ENCODE measurements around the gene STAMBP. TPM values are rescaled to one million over a fixed set of nuclear protein-coding genes. Genes with fewer than 3 reads are reported as not detected.

STAMBP gene
- total RNA-seq, 1 donor from 2014 or later = 36.4 TPM

DNA sequence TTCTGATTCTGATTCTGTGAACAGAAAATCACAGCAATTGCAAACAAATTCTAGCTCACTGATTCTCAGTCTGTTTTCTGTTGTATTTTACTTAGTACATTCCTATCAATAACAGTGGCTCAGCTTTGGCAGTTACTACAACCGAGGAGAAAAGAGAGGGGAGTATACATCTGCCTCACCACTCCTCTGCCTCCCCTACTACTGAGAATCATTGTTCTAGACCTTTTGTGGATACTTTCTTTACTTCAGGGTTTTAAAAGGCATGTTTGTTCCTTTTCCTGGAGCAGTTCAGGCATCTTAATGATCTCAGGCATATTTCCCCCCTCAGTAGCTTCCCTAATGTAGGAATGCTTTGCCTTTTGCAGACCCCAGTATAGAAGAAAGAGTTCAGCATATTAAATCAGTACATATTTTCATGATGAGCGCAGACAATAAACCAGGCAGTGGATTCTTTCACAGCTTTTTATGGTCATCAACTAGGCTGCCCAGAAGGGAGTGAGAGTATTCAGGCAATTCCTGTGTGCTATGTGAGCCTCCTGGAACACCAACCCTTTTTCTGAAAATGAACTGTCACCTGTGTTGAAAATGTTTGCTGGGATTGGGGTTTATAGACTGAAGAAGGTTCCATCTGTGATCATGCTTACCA is 10.3 kb downstream of the STAMBP start:
- no peak for DNase-seq (ENCODE audit: low spot score in 2 of 2)
- Histone ChIP-seq H3K4me1 (no peaks in the 10 kb centered on the region), H3K27me3 (no peaks in the 10 kb centered on the region), H3K9me3 (no peaks in the 10 kb centered on the region), H3K27ac (peak overlapping the region; percentile 49 to 56), H3K4me3 (no peak overlapping the region), H3K36me3 (peaks cover 0 to 13% of the 10 kb centered on the region in 2 donors)
- TF ChIP-seq, protein P1, sequence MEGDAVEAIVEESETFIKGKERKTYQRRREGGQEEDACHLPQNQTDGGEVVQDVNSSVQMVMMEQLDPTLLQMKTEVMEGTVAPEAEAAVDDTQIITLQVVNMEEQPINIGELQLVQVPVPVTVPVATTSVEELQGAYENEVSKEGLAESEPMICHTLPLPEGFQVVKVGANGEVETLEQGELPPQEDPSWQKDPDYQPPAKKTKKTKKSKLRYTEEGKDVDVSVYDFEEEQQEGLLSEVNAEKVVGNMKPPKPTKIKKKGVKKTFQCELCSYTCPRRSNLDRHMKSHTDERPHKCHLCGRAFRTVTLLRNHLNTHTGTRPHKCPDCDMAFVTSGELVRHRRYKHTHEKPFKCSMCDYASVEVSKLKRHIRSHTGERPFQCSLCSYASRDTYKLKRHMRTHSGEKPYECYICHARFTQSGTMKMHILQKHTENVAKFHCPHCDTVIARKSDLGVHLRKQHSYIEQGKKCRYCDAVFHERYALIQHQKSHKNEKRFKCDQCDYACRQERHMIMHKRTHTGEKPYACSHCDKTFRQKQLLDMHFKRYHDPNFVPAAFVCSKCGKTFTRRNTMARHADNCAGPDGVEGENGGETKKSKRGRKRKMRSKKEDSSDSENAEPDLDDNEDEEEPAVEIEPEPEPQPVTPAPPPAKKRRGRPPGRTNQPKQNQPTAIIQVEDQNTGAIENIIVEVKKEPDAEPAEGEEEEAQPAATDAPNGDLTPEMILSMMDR (IDR thresholded peaks at IDR 0.05) = no peak
- intact Hi-C loops (cut with DNase I) = no loop called here

DNA sequence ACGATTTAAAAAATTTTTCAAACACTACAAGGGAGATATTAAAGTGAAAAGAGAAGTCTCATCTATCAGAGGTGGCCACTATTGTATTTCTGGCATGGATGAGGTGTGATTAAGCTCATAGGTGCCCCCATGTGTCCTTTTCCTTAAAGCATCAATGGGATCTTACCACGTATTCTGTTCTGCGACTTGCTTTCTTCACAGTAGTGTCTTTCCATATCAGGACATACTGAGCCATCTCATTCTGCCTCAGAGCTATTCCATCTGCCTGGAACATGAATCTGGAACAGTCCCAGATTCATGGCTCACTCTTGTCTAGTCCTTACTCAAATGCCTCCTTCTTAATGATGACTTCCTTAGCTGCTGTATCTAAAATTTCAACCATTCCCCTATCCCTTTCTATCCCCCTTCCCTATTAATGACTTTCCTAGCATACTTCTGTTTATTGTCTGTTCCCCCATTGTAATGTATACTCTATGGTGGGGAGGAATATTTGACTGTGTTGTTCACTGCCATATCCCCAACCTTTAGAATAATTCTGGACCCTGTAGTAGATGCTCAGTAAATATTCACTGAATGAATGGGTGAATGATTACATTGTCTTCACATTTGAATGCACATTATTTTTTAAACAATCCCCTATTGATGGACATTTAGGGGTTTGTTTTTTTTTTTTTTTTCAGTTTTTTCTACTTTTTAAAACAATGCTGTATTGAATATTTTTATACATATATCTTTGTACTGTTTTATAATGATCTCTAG is 11.1 kb downstream of the STAMBP start:
- no peak overlapping the region for H3K4me3 ChIP-seq
- H3K27ac ChIP-seq = peak overlapping the region; percentile 6 to 56
- H3K36me3 ChIP-seq = peaks cover 5 to 18% of the 10 kb centered on the region in 2 donors
- H3K4me1 ChIP-seq = no peaks in the 10 kb centered on the region
- H3K27me3 ChIP-seq = no peaks in the 10 kb centered on the region
- H3K9me3 ChIP-seq = no peaks in the 10 kb centered on the region
- TF ChIP-seq, protein P1 (IDR thresholded peaks at IDR 0.05) = no peak
- no peak for DNase-seq (ENCODE audit: low spot score in 2 of 2)
- intact Hi-C loops (cut with DNase I) = no loop called here

DNA sequence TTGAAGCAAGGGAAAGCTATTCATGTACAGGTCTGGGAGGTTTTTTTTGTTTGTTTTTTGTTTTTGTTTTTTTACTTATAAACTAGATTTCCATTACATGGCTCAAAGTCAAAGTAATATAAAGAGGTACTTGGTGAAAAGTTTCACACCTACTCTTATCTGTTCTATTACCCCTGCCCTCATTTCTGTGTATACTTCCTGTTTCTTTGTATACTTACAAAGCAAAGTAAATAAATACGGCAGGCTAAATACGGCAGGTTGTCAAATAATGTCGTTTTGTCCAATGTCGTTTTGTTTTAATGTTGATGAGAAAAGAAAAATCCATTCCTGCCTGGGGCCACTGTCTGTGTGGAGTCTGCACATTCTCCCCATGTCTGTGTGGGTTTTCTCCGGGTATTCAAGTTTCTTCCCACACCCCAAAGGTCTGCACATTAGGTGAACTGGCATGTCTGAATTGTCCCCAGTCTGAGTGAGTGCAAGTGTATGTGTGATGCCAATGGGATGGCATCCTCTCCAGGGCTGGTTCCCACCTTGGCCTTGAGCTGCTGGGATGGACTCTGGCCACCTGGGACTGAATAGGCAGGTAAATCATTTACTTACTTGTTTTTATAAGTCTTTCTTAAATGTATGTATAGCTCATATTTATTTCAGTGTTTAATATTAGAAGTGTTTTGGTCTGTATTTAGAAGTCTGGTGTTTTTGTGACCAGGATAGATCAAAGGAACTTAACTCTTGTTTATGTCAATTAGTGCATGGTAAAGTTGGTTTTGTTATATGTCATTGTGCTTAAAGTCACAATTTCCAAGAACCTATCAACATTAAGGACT is 13.4 kb downstream of the STAMBP start:
- no peaks in the 10 kb centered on the region for H3K9me3 ChIP-seq
- TF ChIP-seq, protein P1 (IDR thresholded peaks at IDR 0.05) = no peak
- no peak overlapping the region for H3K27ac ChIP-seq
- peaks cover 25 to 31% of the 10 kb centered on the region in 2 donors for H3K36me3 ChIP-seq
- no peaks in the 10 kb centered on the region for H3K27me3 ChIP-seq
- DNase-seq (ENCODE audit: low spot score in 2 of 2) = no peak
- H3K4me3 ChIP-seq = no peak overlapping the region
- intact Hi-C loops (cut with DNase I) = no loop called here
- no peaks in the 10 kb centered on the region for H3K4me1 ChIP-seq

DNA sequence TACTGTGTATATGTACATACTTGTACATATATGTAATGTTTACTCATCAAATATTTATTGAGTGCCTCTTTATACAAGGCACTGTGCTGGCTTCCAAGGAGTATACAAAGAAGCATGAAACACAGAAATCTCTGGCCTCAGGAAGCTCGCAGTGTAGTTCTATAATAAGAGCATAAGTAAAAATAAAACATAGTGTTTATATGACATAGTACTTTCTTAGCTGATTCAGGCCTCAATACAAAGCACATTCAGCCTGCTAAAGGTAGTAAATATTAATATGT is 13.9 kb downstream of the STAMBP start:
- Histone ChIP-seq H3K36me3 (peaks cover 31 to 37% of the 10 kb centered on the region in 2 donors), H3K27me3 (no peaks in the 10 kb centered on the region), H3K27ac (no peak overlapping the region), H3K9me3 (no peaks in the 10 kb centered on the region), H3K4me1 (no peaks in the 10 kb centered on the region), H3K4me3 (no peak overlapping the region)
- TF ChIP-seq, protein P1 (IDR thresholded peaks at IDR 0.05) = no peak
- no peak for DNase-seq (ENCODE audit: low spot score in 2 of 2)
- intact Hi-C loops (cut with DNase I) = no loop called here

DNA sequence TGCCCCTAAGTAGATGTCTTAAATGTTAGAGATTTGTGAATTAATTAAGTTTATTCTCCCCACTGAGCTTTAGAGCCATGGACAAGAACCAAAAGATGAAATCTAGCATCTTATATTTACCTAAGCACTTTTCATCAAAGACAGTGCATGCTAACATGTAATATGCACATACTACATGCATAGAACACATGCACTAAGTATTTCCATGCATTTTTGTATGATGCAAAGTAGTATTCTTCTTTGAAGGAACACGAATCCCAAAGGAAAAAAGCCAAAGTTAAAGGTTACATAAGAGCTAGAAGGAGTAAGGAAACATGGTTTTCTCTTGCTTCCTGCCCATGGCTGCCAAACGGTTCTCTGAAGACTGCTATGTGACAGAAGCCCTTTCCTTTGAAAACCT is 15.3 kb downstream of the STAMBP start:
- Histone ChIP-seq H3K4me3 (no peak overlapping the region), H3K27me3 (no peaks in the 10 kb centered on the region), H3K27ac (no peak overlapping the region), H3K4me1 (no peaks in the 10 kb centered on the region), H3K9me3 (no peaks in the 10 kb centered on the region), H3K36me3 (peaks cover 37 to 51% of the 10 kb centered on the region in 2 donors)
- no peak for DNase-seq (ENCODE audit: low spot score in 2 of 2)
- TF ChIP-seq, protein P1 (IDR thresholded peaks at IDR 0.05) = no peak
- intact Hi-C loops (cut with DNase I) = no loop called here

Data from ascending aorta (tissue), 2 donors.